ENCODE measurements around the gene PNPLA7. TPM values are rescaled to one million over a fixed set of nuclear protein-coding genes. Genes with fewer than 3 reads are reported as not detected.

The PNPLA7 gene
- total RNA-seq, 2 experiments from 2014 or later = 1.5 to 10.2 TPM

GRCh38 chr9:137543237-137543963 lies 6.8 kb downstream of the PNPLA7 start:
- DNase-seq (ENCODE audit: low spot score) = no peak

GRCh38 chr9:137542486-137542885 lies 7.7 kb downstream of the PNPLA7 start:
- TF ChIP-seq CTCF (conservative IDR thresholded peaks at IDR 0.05; ENCODE audit: low read length) = no peak
- H3K4me3 ChIP-seq (ENCODE audit: low read depth, low read length, poor library complexity, severe bottlenecking) = no peak overlapping the region

More at GRCh38 chr9:137543237-137543963, 6.8 kb downstream of the PNPLA7 start:
- POLR2A ChIA-PET = no interaction called here
- Histone ChIP-seq H4K20me1 (ENCODE audit: insufficient read depth, low read length) (0 out of 2 replicates have a peak, but pooled peaks cover 3% of the 10 kb centered on the region), H2AFZ (ENCODE audit: low read length) (no peak overlapping the region), H3K36me3 (ENCODE audit: insufficient read depth, low read length) (no peaks in the 10 kb centered on the region), H3K79me2 (ENCODE audit: insufficient read depth, low read depth, low read length) (no peaks in the 10 kb centered on the region), H3K27ac (ENCODE audit: low read depth, low read length, poor library complexity, severe bottlenecking) (no peak overlapping the region), H3K4me1 (ENCODE audit: insufficient read depth, low read length, poor library complexity, severe bottlenecking) (no peaks in the 10 kb centered on the region), H3K4me3 (ENCODE audit: low read depth, low read length, poor library complexity, severe bottlenecking) (no peak overlapping the region), H3K9me2 (ENCODE audit: insufficient read depth, low read length) (no peaks in the 10 kb centered on the region), H3K4me2 (ENCODE audit: low read length) (no peak overlapping the region), H3K9me3 (ENCODE audit: low read length) (no peaks in the 10 kb centered on the region)
- no peak for TF ChIP-seq EZH2phosphoT487 (IDR thresholded peaks at IDR 0.05; ENCODE audit: borderline replicate concordance, low read depth, low read length)
- no peak for TF ChIP-seq CTCF (conservative IDR thresholded peaks at IDR 0.05; ENCODE audit: low read length)
- BruUV-seq (replicated peaks) = no TSS peak
- CTCF ChIA-PET (ENCODE audit: unreplicated experiment) = no interaction called here
- intact Hi-C loops (cut with micrococcal nuclease; ENCODE audit: unreplicated experiment) = no loop called here

GRCh38 chr9:137540536-137540935 lies 9.7 kb downstream of the PNPLA7 start:
- H3K4me1 ChIP-seq (ENCODE audit: insufficient read depth, low read length, poor library complexity, severe bottlenecking) = peaks cover 12% of the 10 kb centered on the region
- intact Hi-C loops (cut with micrococcal nuclease; ENCODE audit: unreplicated experiment) = no loop called here
- POLR2A ChIA-PET = no interaction called here
- no peak overlapping the region for H3K27ac ChIP-seq (ENCODE audit: low read depth, low read length, poor library complexity, severe bottlenecking)
- H3K79me2 ChIP-seq (ENCODE audit: insufficient read depth, low read depth, low read length) = no peaks in the 10 kb centered on the region
- DNase-seq (ENCODE audit: low spot score) = no peak
- H3K36me3 ChIP-seq (ENCODE audit: insufficient read depth, low read length) = no peaks in the 10 kb centered on the region
- no peaks in the 10 kb centered on the region for H3K9me3 ChIP-seq (ENCODE audit: low read length)
- CTCF ChIA-PET (ENCODE audit: unreplicated experiment) = no interaction called here
- no peak overlapping the region for H3K4me3 ChIP-seq (ENCODE audit: low read depth, low read length, poor library complexity, severe bottlenecking)
- TF ChIP-seq EZH2phosphoT487 (IDR thresholded peaks at IDR 0.05; ENCODE audit: borderline replicate concordance, low read depth, low read length) (no peak), CTCF (conservative IDR thresholded peaks at IDR 0.05; ENCODE audit: low read length) (no peak)
- H3K9me2 ChIP-seq (ENCODE audit: insufficient read depth, low read length) = no peaks in the 10 kb centered on the region
- H3K4me2 ChIP-seq (ENCODE audit: low read length) = no peak overlapping the region
- H4K20me1 ChIP-seq (ENCODE audit: insufficient read depth, low read length) = 0 out of 2 replicates have a peak, but pooled peaks cover 3% of the 10 kb centered on the region
- no peak overlapping the region for H2AFZ ChIP-seq (ENCODE audit: low read length)
- BruUV-seq (replicated peaks) = no TSS peak

More at GRCh38 chr9:137542486-137542885, 7.7 kb downstream of the PNPLA7 start:
- Histone ChIP-seq H3K4me1 (ENCODE audit: insufficient read depth, low read length, poor library complexity, severe bottlenecking) (no peaks in the 10 kb centered on the region), H2AFZ (ENCODE audit: low read length) (no peak overlapping the region), H4K20me1 (ENCODE audit: insufficient read depth, low read length) (0 out of 2 replicates have a peak, but pooled peaks cover 3% of the 10 kb centered on the region), H3K79me2 (ENCODE audit: insufficient read depth, low read depth, low read length) (no peaks in the 10 kb centered on the region), H3K27ac (ENCODE audit: low read depth, low read length, poor library complexity, severe bottlenecking) (no peak overlapping the region), H3K36me3 (ENCODE audit: insufficient read depth, low read length) (no peaks in the 10 kb centered on the region), H3K9me2 (ENCODE audit: insufficient read depth, low read length) (no peaks in the 10 kb centered on the region), H3K9me3 (ENCODE audit: low read length) (no peaks in the 10 kb centered on the region), H3K4me2 (ENCODE audit: low read length) (no peak overlapping the region)
- BruUV-seq (replicated peaks) = no TSS peak
- intact Hi-C loops (cut with micrococcal nuclease; ENCODE audit: unreplicated experiment) = no loop called here
- ChIA-PET CTCF (ENCODE audit: unreplicated experiment) (no interaction called here), POLR2A (interaction anchor here (1.0 to 1.1 kb wide), 2 partner anchors 9 to 21 kb away, joined by 3 read pairs; no protein-coding TSS in a partner anchor)
- DNase-seq (ENCODE audit: low spot score) = no peak
